ENCODE measurements around the gene LYPD6. TPM values are rescaled to one million over a fixed set of nuclear protein-coding genes. Genes with fewer than 3 reads are reported as not detected.

The LYPD6 gene
- total and polyA plus RNA-seq, 9 of the 15 experiments (the other 6 are each of a cell fraction or from before 2014, with no cell fraction given) = not detected

DNA sequence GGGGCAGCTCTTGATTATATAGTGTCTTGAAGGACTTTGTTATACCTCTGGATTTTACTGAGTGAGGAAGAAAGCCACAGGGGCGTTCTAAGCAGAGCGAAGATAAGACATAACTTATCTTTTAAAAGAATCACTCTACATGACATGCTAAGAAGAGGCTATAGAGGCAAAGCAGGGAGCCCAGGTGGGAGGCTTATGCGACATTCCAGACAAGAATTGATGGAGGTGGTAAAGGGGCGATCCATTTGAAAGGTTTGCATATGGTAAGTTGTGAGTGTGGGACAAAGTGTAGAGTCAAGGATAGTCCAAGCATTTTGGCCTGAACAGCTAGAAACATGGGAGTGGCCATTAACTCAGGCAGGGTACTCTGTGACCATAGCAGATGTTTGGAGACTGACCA lies 49.8 kb downstream of the LYPD6 start:
- H3K36me3 ChIP-seq (ENCODE audit: control insufficient read depth, insufficient read depth, low read length) = no peaks in the 10 kb centered on the region
- H2AFZ ChIP-seq (ENCODE audit: low read depth, low read length) = no peak overlapping the region
- no peak for DNase-seq (ENCODE audit: extremely low read depth in 1 of 4, low spot score in 3 of 4)
- H3K9ac ChIP-seq (ENCODE audit: insufficient read depth in 1 of 2, low read depth in 2 of 2, low read length in 2 of 2) = no peak overlapping the region
- intact Hi-C loops (cut with micrococcal nuclease) = no loop called here
- ChIA-PET POLR2A (interaction anchor here (0.8 to 1.5 kb wide), 2 partner anchors 11 to 49 kb away, joined by 3 read pairs; no protein-coding TSS in a partner anchor), CTCF (ENCODE audit: low intra/inter-chr PET ratio) (no interaction called here)
- no peaks in the 10 kb centered on the region for H3K9me3 ChIP-seq (replicated peaks; ENCODE audit: control insufficient read depth, insufficient read depth, low read depth, low read length)
- 0% methylated on average over 4 of the region's 4 CpGs for WGBS (ENCODE audit: insufficient coverage, low coverage, missing lambda C conversion rate)
- FAIRE-seq = no peak
- BruUV-seq (replicated peaks) = no TSS peak
- no peak overlapping the region for H3K4me2 ChIP-seq (ENCODE audit: insufficient read depth, low read length)
- no peaks in the 10 kb centered on the region for H3K4me1 ChIP-seq (replicated peaks in 1 of 2; ENCODE audit: control insufficient read depth in 2 of 2, insufficient read depth in 2 of 2, low read length in 2 of 2)
- H3K4me3 ChIP-seq = no peak overlapping the region
- no peak overlapping the region for H3K27ac ChIP-seq (ENCODE audit: extremely low read depth, low read depth, low read length)
- H3K79me2 ChIP-seq (ENCODE audit: control insufficient read depth, insufficient read depth, low read length) = no peaks in the 10 kb centered on the region
- H3K27me3 ChIP-seq (ENCODE audit: control insufficient read depth in 2 of 2, insufficient read depth in 2 of 2, low read length in 2 of 2) = no peaks in the 10 kb centered on the region
- H3K9me1 ChIP-seq (ENCODE audit: control insufficient read depth, insufficient read depth, low read length) = no peaks in the 10 kb centered on the region
- in situ Hi-C loops (cut with MboI) = no loop called here
- no peak for ATAC-seq
- no peaks in the 10 kb centered on the region for H4K20me1 ChIP-seq (replicated peaks; ENCODE audit: control insufficient read depth, insufficient read depth, low read length)
- TF ChIP-seq, protein P1, sequence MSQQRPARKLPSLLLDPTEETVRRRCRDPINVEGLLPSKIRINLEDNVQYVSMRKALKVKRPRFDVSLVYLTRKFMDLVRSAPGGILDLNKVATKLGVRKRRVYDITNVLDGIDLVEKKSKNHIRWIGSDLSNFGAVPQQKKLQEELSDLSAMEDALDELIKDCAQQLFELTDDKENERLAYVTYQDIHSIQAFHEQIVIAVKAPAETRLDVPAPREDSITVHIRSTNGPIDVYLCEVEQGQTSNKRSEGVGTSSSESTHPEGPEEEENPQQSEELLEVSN (IDR thresholded peaks at IDR 0.05; ENCODE audit: borderline replicate concordance in 1 of 2, extremely low read depth in 1 of 2, insufficient read depth in 1 of 2, insufficient read length in 1 of 2, low read depth in 1 of 2, low read length in 1 of 2, poor library complexity in 1 of 2, severe bottlenecking in 1 of 2) = no peak
- no peak for TF ChIP-seq KHSRP (IDR thresholded peaks at IDR 0.05)
- TF ChIP-seq, protein P2, sequence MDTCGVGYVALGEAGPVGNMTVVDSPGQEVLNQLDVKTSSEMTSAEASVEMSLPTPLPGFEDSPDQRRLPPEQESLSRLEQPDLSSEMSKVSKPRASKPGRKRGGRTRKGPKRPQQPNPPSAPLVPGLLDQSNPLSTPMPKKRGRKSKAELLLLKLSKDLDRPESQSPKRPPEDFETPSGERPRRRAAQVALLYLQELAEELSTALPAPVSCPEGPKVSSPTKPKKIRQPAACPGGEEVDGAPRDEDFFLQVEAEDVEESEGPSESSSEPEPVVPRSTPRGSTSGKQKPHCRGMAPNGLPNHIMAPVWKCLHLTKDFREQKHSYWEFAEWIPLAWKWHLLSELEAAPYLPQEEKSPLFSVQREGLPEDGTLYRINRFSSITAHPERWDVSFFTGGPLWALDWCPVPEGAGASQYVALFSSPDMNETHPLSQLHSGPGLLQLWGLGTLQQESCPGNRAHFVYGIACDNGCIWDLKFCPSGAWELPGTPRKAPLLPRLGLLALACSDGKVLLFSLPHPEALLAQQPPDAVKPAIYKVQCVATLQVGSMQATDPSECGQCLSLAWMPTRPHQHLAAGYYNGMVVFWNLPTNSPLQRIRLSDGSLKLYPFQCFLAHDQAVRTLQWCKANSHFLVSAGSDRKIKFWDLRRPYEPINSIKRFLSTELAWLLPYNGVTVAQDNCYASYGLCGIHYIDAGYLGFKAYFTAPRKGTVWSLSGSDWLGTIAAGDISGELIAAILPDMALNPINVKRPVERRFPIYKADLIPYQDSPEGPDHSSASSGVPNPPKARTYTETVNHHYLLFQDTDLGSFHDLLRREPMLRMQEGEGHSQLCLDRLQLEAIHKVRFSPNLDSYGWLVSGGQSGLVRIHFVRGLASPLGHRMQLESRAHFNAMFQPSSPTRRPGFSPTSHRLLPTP (IDR thresholded peaks at IDR 0.05; ENCODE audit: borderline replicate concordance, extremely low read depth, insufficient read length) = no peak
- TF ChIP-seq ZHX1 (conservative IDR thresholded peaks at IDR 0.05; ENCODE audit: low read length) = no peak
- TF ChIP-seq TRIM24 (IDR thresholded peaks at IDR 0.05) = no peak
- TF ChIP-seq CREBBP (IDR thresholded peaks at IDR 0.05; ENCODE audit: low read depth, low read length) = no peak
- no peak for TF ChIP-seq RNF2 (IDR thresholded peaks at IDR 0.05)
